T-helper 17 cell (primary cell): Measurements from ENCODE around the gene OR9A2. TPM values are rescaled to one million over a fixed set of nuclear protein-coding genes. Genes with fewer than 3 reads are reported as not detected.

Source experiments
- ATAC-seq: fragments of 150-1000 bp; cut with Tn5 transposase; 2 replicates; pipeline ENCODE4 v1.10.0; 2021; ENCODE audit warnings: mild to moderate bottlenecking, moderate library complexity
- DNase-seq, 3 donors: peaks; one replicate each; pipeline versions ENCODE4 v3.0.0 to v3.0.0-alpha.2; 2020 to 2021
- H3K9me3 ChIP-seq: one replicate; pipeline ENCODE4 v1.7.0; 2013; ENCODE audit warnings: low read length, mild to moderate bottlenecking; ENCODE audit not compliant: control insufficient read depth, poor library complexity, severe bottlenecking
- H3K27ac Mint-ChIP-seq: one replicate; pipeline ENCODE4 v1.8.0; 2022; ENCODE audit warnings: mild to moderate bottlenecking, moderate library complexity, mixed read lengths
- H3K27me3 Mint-ChIP-seq: one replicate; pipeline ENCODE4 v1.8.0; 2022; ENCODE audit warnings: mixed read lengths
- H3K36me3 Mint-ChIP-seq: one replicate; pipeline ENCODE4 v1.8.0; 2022; ENCODE audit warnings: low read depth, mixed read lengths
- H3K4me1 Mint-ChIP-seq: one replicate; pipeline ENCODE4 v1.8.0; 2022; ENCODE audit warnings: mild to moderate bottlenecking, mixed read lengths
- H3K4me3 Mint-ChIP-seq: one replicate; pipeline ENCODE4 v1.8.0; 2022; ENCODE audit warnings: mild to moderate bottlenecking, moderate library complexity, mixed read lengths
- total RNA-seq, 4 donors: library from RNA in 2 of 4; stranded (reverse) in 2 of 4; gene quantifications; one replicate each; pipeline ENCODE4 v1.2.3 and lab custom pipeline; 2022 to 2026

The OR9A2 gene
- total RNA-seq, 2 donors from 2014 or later = not detected

GRCh38 chr7:143043391-143043790 lies 16.5 kb upstream of the OR9A2 start:
- no peak overlapping the region for H3K27ac Mint-ChIP-seq
- H3K9me3 ChIP-seq = no peaks in the 10 kb centered on the region
- DNase-seq = no peak
- no peak for ATAC-seq
- H3K4me1 Mint-ChIP-seq = peaks cover 6% of the 10 kb centered on the region
- H3K4me3 Mint-ChIP-seq = no peak overlapping the region
- H3K36me3 Mint-ChIP-seq = peaks cover 2% of the 10 kb centered on the region
- H3K27me3 Mint-ChIP-seq = peaks cover 67% of the 10 kb centered on the region

- H3K36me3 Mint-ChIP-seq = peaks cover 2% of the 10 kb centered on the region
- H3K4me3 Mint-ChIP-seq = no peak overlapping the region
- H3K27ac Mint-ChIP-seq = no peak overlapping the region
- H3K27me3 Mint-ChIP-seq = peaks cover 67% of the 10 kb centered on the region
- peaks cover 6% of the 10 kb centered on the region for H3K4me1 Mint-ChIP-seq
- DNase-seq = no peak
- ATAC-seq = no peak
- no peaks in the 10 kb centered on the region for H3K9me3 ChIP-seq
Observed at GRCh38 chr7:143042790-143043271, 15.9 kb upstream of the OR9A2 start.

- peaks cover 2% of the 10 kb centered on the region for H3K36me3 Mint-ChIP-seq
- H3K27ac Mint-ChIP-seq = no peak overlapping the region
- no peak for DNase-seq
- H3K27me3 Mint-ChIP-seq = peaks cover 67% of the 10 kb centered on the region
- no peak for ATAC-seq
- no peaks in the 10 kb centered on the region for H3K9me3 ChIP-seq
- H3K4me1 Mint-ChIP-seq = peaks cover 6% of the 10 kb centered on the region
- no peak overlapping the region for H3K4me3 Mint-ChIP-seq
Observed at GRCh38 chr7:143042159-143042789, 15.3 kb upstream of the OR9A2 start.

- H3K4me1 Mint-ChIP-seq = peaks cover 5% of the 10 kb centered on the region
- peaks cover 58% of the 10 kb centered on the region for H3K27me3 Mint-ChIP-seq
- ATAC-seq = no peak
- peaks cover 2% of the 10 kb centered on the region for H3K36me3 Mint-ChIP-seq
- no peaks in the 10 kb centered on the region for H3K9me3 ChIP-seq
- no peak overlapping the region for H3K27ac Mint-ChIP-seq
- no peak overlapping the region for H3K4me3 Mint-ChIP-seq
- DNase-seq = no peak
Observed at GRCh38 chr7:143041346-143041745, 14.4 kb upstream of the OR9A2 start.

GRCh38 chr7:143040209-143040715 lies 13.3 kb upstream of the OR9A2 start:
- Mint-ChIP-seq H3K27me3 (peaks cover 52% of the 10 kb centered on the region), H3K4me3 (no peak overlapping the region), H3K36me3 (peaks cover 2% of the 10 kb centered on the region), H3K27ac (no peak overlapping the region), H3K4me1 (peaks cover 4% of the 10 kb centered on the region)
- no peak for DNase-seq
- H3K9me3 ChIP-seq = no peaks in the 10 kb centered on the region
- ATAC-seq = no peak

- Mint-ChIP-seq H3K27me3 (peaks cover 46% of the 10 kb centered on the region), H3K36me3 (peaks cover 5% of the 10 kb centered on the region), H3K4me3 (no peak overlapping the region), H3K4me1 (peaks cover 4% of the 10 kb centered on the region), H3K27ac (no peak overlapping the region)
- ATAC-seq (no peak), DNase-seq (no peak)
- H3K9me3 ChIP-seq = no peaks in the 10 kb centered on the region
Observed at GRCh38 chr7:143038635-143039034, 11.7 kb upstream of the OR9A2 start.

GRCh38 chr7:143027683-143028082 lies 751 bp upstream of the OR9A2 start:
- ATAC-seq (no peak), DNase-seq (no peak)
- H3K27ac Mint-ChIP-seq = no peak overlapping the region
- peaks cover 2% of the 10 kb centered on the region for H3K36me3 Mint-ChIP-seq
- H3K4me1 Mint-ChIP-seq = no peaks in the 10 kb centered on the region
- H3K9me3 ChIP-seq = no peaks in the 10 kb centered on the region
- H3K4me3 Mint-ChIP-seq = no peak overlapping the region
- H3K27me3 Mint-ChIP-seq = peaks cover 49% of the 10 kb centered on the region

GRCh38 chr7:143025371-143025770 lies 1.6 kb downstream of the OR9A2 start:
- DNase-seq = no peak
- Mint-ChIP-seq H3K4me3 (no peak overlapping the region), H3K27me3 (peaks cover 53% of the 10 kb centered on the region), H3K4me1 (no peaks in the 10 kb centered on the region), H3K36me3 (peaks cover 2% of the 10 kb centered on the region), H3K27ac (no peak overlapping the region)
- ATAC-seq = no peak
- no peaks in the 10 kb centered on the region for H3K9me3 ChIP-seq

- H3K27ac Mint-ChIP-seq = no peak overlapping the region
- DNase-seq = no peak
- no peak overlapping the region for H3K4me3 Mint-ChIP-seq
- ATAC-seq = no peak
- no peaks in the 10 kb centered on the region for H3K4me1 Mint-ChIP-seq
- peaks cover 2% of the 10 kb centered on the region for H3K36me3 Mint-ChIP-seq
- no peaks in the 10 kb centered on the region for H3K9me3 ChIP-seq
- H3K27me3 Mint-ChIP-seq = peaks cover 40% of the 10 kb centered on the region
Observed at GRCh38 chr7:143023047-143023446, 3.9 kb downstream of the OR9A2 start.

- H3K9me3 ChIP-seq = no peaks in the 10 kb centered on the region
- Mint-ChIP-seq H3K27me3 (peaks cover 38% of the 10 kb centered on the region), H3K4me3 (no peak overlapping the region), H3K36me3 (no peaks in the 10 kb centered on the region), H3K4me1 (no peaks in the 10 kb centered on the region), H3K27ac (no peak overlapping the region)
- no peak for DNase-seq
- no peak for ATAC-seq
Observed at GRCh38 chr7:143018931-143019330, 8.0 kb downstream of the OR9A2 start.

GRCh38 chr7:143016996-143017395 lies 9.9 kb downstream of the OR9A2 start:
- H3K9me3 ChIP-seq = no peaks in the 10 kb centered on the region
- DNase-seq (no peak), ATAC-seq (no peak)
- Mint-ChIP-seq H3K4me3 (no peak overlapping the region), H3K27ac (no peak overlapping the region), H3K36me3 (no peaks in the 10 kb centered on the region), H3K4me1 (peaks cover 2% of the 10 kb centered on the region), H3K27me3 (peaks cover 48% of the 10 kb centered on the region)

- H3K9me3 ChIP-seq = no peaks in the 10 kb centered on the region
- ATAC-seq (no peak), DNase-seq (no peak)
- Mint-ChIP-seq H3K4me1 (peaks cover 2% of the 10 kb centered on the region), H3K27me3 (peaks cover 45% of the 10 kb centered on the region), H3K4me3 (no peak overlapping the region), H3K36me3 (no peaks in the 10 kb centered on the region), H3K27ac (no peak overlapping the region)
Observed at GRCh38 chr7:143015926-143016490, 10.9 kb downstream of the OR9A2 start.

- Mint-ChIP-seq H3K27ac (no peak overlapping the region), H3K4me3 (peak overlapping the region; percentile 31), H3K27me3 (peaks cover 47% of the 10 kb centered on the region), H3K4me1 (peaks cover 2% of the 10 kb centered on the region), H3K36me3 (no peaks in the 10 kb centered on the region)
- ATAC-seq = peak; percentile 56
- DNase-seq = no peak
- H3K9me3 ChIP-seq = no peaks in the 10 kb centered on the region
Observed at GRCh38 chr7:143015084-143015483, 11.8 kb downstream of the OR9A2 start.

GRCh38 chr7:143013893-143014292 lies 13.0 kb downstream of the OR9A2 start:
- ATAC-seq = no peak
- peaks cover 2% of the 10 kb centered on the region for H3K4me1 Mint-ChIP-seq
- no peak overlapping the region for H3K4me3 Mint-ChIP-seq
- no peak for DNase-seq
- no peaks in the 10 kb centered on the region for H3K9me3 ChIP-seq
- no peak overlapping the region for H3K27ac Mint-ChIP-seq
- H3K36me3 Mint-ChIP-seq = peaks cover 2% of the 10 kb centered on the region
- H3K27me3 Mint-ChIP-seq = peaks cover 49% of the 10 kb centered on the region
